IMR-90 (cell line): ENCODE results near the gene LZTFL1. TPM values are rescaled to one million over a fixed set of nuclear protein-coding genes. Genes with fewer than 3 reads are reported as not detected.

Experiments
- ATAC-seq: fragments of 200-7000 bp; cut with Tn5 transposase; 2 replicates; pipeline ENCODE4 v1.9.1; 2020; ENCODE audit warnings: low read depth, mild to moderate bottlenecking, moderate library complexity
- BruUV-seq: library from RNA; stranded (reverse); fragments of 400-500 nt; replicated peaks from 2 replicates; lab custom pipeline; 2021; lab: Mats Ljungman, UMichigan
- CTCF ChIA-PET: fragments of 300-600 bp; formaldehyde crosslinking; extraction: SDS; loops from one replicate; lab custom pipeline; 2021; ENCODE audit warnings: antibody characterized with exemption; lab: Yijun Ruan, JAX
- POLR2A ChIA-PET: fragments of 300-600 bp; sonication (Branson Sonifier 250); formaldehyde crosslinking; loops from one replicate; lab custom pipeline; 2022; ENCODE audit warnings: antibody characterized with exemption; ENCODE audit not compliant: unreplicated experiment; lab: Charles Lee
- DNase-seq: peaks from one replicate; pipeline ENCODE4 v3.0.0; 2013
- H2AFZ ChIP-seq: replicated peaks from 2 replicates; pipeline ENCODE3; 2013; ENCODE audit warnings: low read length, mild to moderate bottlenecking; ENCODE audit not compliant: poor library complexity
- H2AK5ac ChIP-seq: 2 replicates; pipeline ENCODE4 v1.6.1; 2013; ENCODE audit warnings: low read depth, low read length, inconsistent platforms
- H2AK9ac ChIP-seq: replicated peaks from 2 replicates; pipeline ENCODE3; 2013; ENCODE audit warnings: mild to moderate bottlenecking, low read depth, low read length, moderate library complexity; ENCODE audit not compliant: poor library complexity
- H2BK120ac ChIP-seq: 2 replicates; pipeline ENCODE4 v1.6.1; 2013; ENCODE audit warnings: low read depth, low read length, inconsistent platforms
- H2BK15ac ChIP-seq: 3 replicates; pipeline ENCODE4 v1.6.1; 2013; ENCODE audit warnings: low read depth, low read length, inconsistent platforms
- H2BK20ac ChIP-seq: 2 replicates; pipeline ENCODE4 v1.6.1; 2013; ENCODE audit warnings: low read depth, mild to moderate bottlenecking, inconsistent platforms, low read length, moderate library complexity
- H2BK5ac ChIP-seq: 2 replicates; pipeline ENCODE4 v1.6.1; 2013; ENCODE audit warnings: mild to moderate bottlenecking, low read depth, low read length, inconsistent platforms; ENCODE audit not compliant: poor library complexity, severe bottlenecking
- H3K14ac ChIP-seq: replicated peaks from 2 replicates; pipeline ENCODE4 v1.6.1; 2013; ENCODE audit warnings: low read depth, low read length, inconsistent platforms
- H3K18ac ChIP-seq: 2 replicates; pipeline ENCODE4 v1.6.1; 2013; ENCODE audit warnings: low read depth, low read length, control low read depth
- H3K23ac ChIP-seq: 2 replicates; pipeline ENCODE4 v1.6.1; 2013; ENCODE audit warnings: low read depth, low read length, inconsistent platforms
- H3K27ac ChIP-seq: 2 replicates; pipeline ENCODE4 v1.5.1; 2013; ENCODE audit warnings: mild to moderate bottlenecking, control low read depth, low read length; ENCODE audit not compliant: insufficient read depth
- H3K27me3 ChIP-seq: 2 replicates; pipeline ENCODE4 v1.6.1; 2013; ENCODE audit warnings: low read length; ENCODE audit not compliant: control insufficient read depth, insufficient read depth
- H3K36me3 ChIP-seq: 2 replicates; pipeline ENCODE4 v1.6.1; 2013; ENCODE audit warnings: low read length, mixed read lengths; ENCODE audit not compliant: control insufficient read depth, insufficient read depth
- H3K4ac ChIP-seq: 2 replicates; pipeline ENCODE4 v1.6.1; 2013; ENCODE audit warnings: low read depth, low read length, inconsistent platforms
- H3K4me1 ChIP-seq: 2 replicates; pipeline ENCODE4 v1.6.1; 2013; ENCODE audit warnings: low read length, mixed read lengths; ENCODE audit not compliant: control insufficient read depth, insufficient read depth
- H3K4me2 ChIP-seq: 2 replicates; pipeline ENCODE4 v1.6.1; 2013; ENCODE audit warnings: low read depth, mild to moderate bottlenecking, control low read depth, low read length, moderate library complexity
- H3K4me3 ChIP-seq: 2 replicates; pipeline ENCODE4 v1.5.1; 2013; ENCODE audit warnings: low read depth, mild to moderate bottlenecking, control low read depth, low read length, moderate library complexity; ENCODE audit not compliant: insufficient read depth
- H3K56ac ChIP-seq: 2 replicates; pipeline ENCODE4 v1.6.1; 2013; ENCODE audit warnings: low read length, inconsistent platforms; ENCODE audit not compliant: insufficient read depth; ENCODE audit errors: extremely low read depth
- H3K79me1 ChIP-seq, 2 experiments: 2 replicates each; pipeline ENCODE4 v1.6.1; 2013; ENCODE audit warnings: low read length in 2 of 2, inconsistent platforms in 1 of 2, low read depth in 1 of 2
- H3K9ac ChIP-seq: 2 replicates; pipeline ENCODE4 v1.6.1; 2013; ENCODE audit warnings: low read depth, low read length, control low read depth
- H3K9me1 ChIP-seq: 2 replicates; pipeline ENCODE4 v1.6.1; 2013; ENCODE audit warnings: low read length, inconsistent platforms; ENCODE audit not compliant: insufficient read depth
- H3K9me3 ChIP-seq: 2 replicates; pipeline ENCODE4 v1.6.1; 2013; ENCODE audit warnings: low read length; ENCODE audit not compliant: control insufficient read depth, insufficient read depth
- H4K20me1 ChIP-seq: 2 replicates; pipeline ENCODE4 v1.6.1; 2013; ENCODE audit warnings: low read length, inconsistent platforms; ENCODE audit not compliant: insufficient read depth
- H4K5ac ChIP-seq: 2 replicates; pipeline ENCODE4 v1.6.1; 2013; ENCODE audit warnings: mild to moderate bottlenecking, low read depth, low read length, control low read depth
- H4K8ac ChIP-seq, 2 experiments: 2 replicates each; pipeline ENCODE4 v1.6.1; 2013; ENCODE audit warnings: low read depth in 2 of 2, low read length in 2 of 2, control low read depth in 1 of 2, inconsistent platforms in 1 of 2
- H4K91ac ChIP-seq: 2 replicates; pipeline ENCODE4 v1.6.1; 2013; ENCODE audit warnings: low read depth, low read length, inconsistent platforms; ENCODE audit not compliant: insufficient read depth
- CHD1 ChIP-seq: IDR thresholded peaks from 2 replicates; pipeline ENCODE4 v1.6.1; 2012; ENCODE audit warnings: low read depth, low read length, improper control_type of control experiment
- CTCF ChIP-seq: conservative IDR thresholded peaks from 2 replicates; pipeline ENCODE4 v1.5.1; 2012; ENCODE audit warnings: mild to moderate bottlenecking, low read depth, low read length, improper control_type of control experiment
- ELK1 ChIP-seq: fragments of 150-350 bp; IDR thresholded peaks from 2 replicates; pipeline ENCODE4 v1.6.1; 2016; ENCODE audit warnings: low read depth, mild to moderate bottlenecking, low read length, moderate library complexity, borderline replicate concordance
- FOS ChIP-seq: fragments of 150-350 bp; IDR thresholded peaks from 2 replicates; pipeline ENCODE4 v1.6.1; 2016; ENCODE audit warnings: low read depth, low read length
- MAFK ChIP-seq: IDR thresholded peaks from 2 replicates; pipeline ENCODE4 v1.6.1; 2012; ENCODE audit warnings: low read depth, low read length, improper control_type of control experiment
- MAZ ChIP-seq: IDR thresholded peaks from 2 replicates; pipeline ENCODE4 v1.6.1; 2012; ENCODE audit warnings: low read depth, mild to moderate bottlenecking, low read length, improper control_type of control experiment, moderate library complexity, borderline replicate concordance
- MXI1 ChIP-seq: IDR thresholded peaks from 2 replicates; pipeline ENCODE4 v1.6.1; 2012; ENCODE audit warnings: low read depth, mild to moderate bottlenecking, low read length, moderate library complexity, borderline replicate concordance
- NFE2L2 ChIP-seq: fragments of 150-350 bp; IDR thresholded peaks from 2 replicates; pipeline ENCODE4 v1.6.1; 2016; ENCODE audit warnings: low read depth, mild to moderate bottlenecking, low read length
- POLR2A ChIP-seq: IDR thresholded peaks from 2 replicates; pipeline ENCODE4 v1.6.1; 2012; ENCODE audit warnings: mild to moderate bottlenecking, low read depth, low read length
- RAD21 ChIP-seq: IDR thresholded peaks from 2 replicates; pipeline ENCODE4 v1.6.1; 2012; ENCODE audit warnings: low read length, improper control_type of control experiment
- RCOR1 ChIP-seq: IDR thresholded peaks from 2 replicates; pipeline ENCODE4 v1.6.1; 2012; ENCODE audit warnings: mild to moderate bottlenecking, low read length, improper control_type of control experiment; ENCODE audit not compliant: insufficient replicate concordance
- RFX5 ChIP-seq: IDR thresholded peaks from 2 replicates; pipeline ENCODE4 v1.8.0; 2012; ENCODE audit warnings: low read depth, mild to moderate bottlenecking, low read length, moderate library complexity
- SMC3 ChIP-seq: fragments of 150-350 bp; IDR thresholded peaks from 2 replicates; pipeline ENCODE4 v1.6.1; 2016; ENCODE audit warnings: low read depth, mild to moderate bottlenecking, antibody characterized with exemption, low read length, moderate library complexity
- WGBS, 2 experiments: methylation state at CpG; one replicate each; pipeline versions ENCODE4 v1.1.5 to v1.1.7; 2013; ENCODE audit warnings: missing lambda C conversion rate in 2 of 2; ENCODE audit not compliant: insufficient read length in 1 of 2; ENCODE audit errors: extremely low coverage in 2 of 2; 5-methylcytosine and 5-hydroxymethylcytosine counted together
- dilution Hi-C: fragments of 300-500 bp; cut with HindIII; formaldehyde crosslinking; loops from one replicate; pipeline ENCODE4 v1.14.3; 2018; ENCODE audit warnings: low sequenced_read_pairs; ENCODE audit not compliant: unreplicated experiment
- in situ Hi-C: fragments of 300-500 bp; cut with MboI; formaldehyde crosslinking; loops from 3 replicates; pipeline ENCODE4 v1.14.3; 2019; ENCODE audit warnings: low sequenced_read_pairs, inconsistent platforms, mixed read lengths
- intact Hi-C: fragments of 100-400 bp; cut with micrococcal nuclease; formaldehyde crosslinking; loops from 2 replicates; pipeline ENCODE4 v1.10.0; 2022
- polyA plus RNA-seq, 3 experiments: library from polyadenylated mRNA; depleted of rRNA; stranded (reverse); fragments of >200 nt; gene quantifications; 2 replicates each; pipeline ENCODE4 v1.2.3, GENCODE V29; 2012; ENCODE audit warnings: low replicate concordance in 1 of 3
- total RNA-seq: library from RNA; depleted of rRNA; stranded (reverse); fragments of >200 nt; gene quantifications from 2 replicates; pipeline ENCODE4 v1.2.3, GENCODE V29; 2012

Gene LZTFL1
- total and polyA plus RNA-seq, 2 of the 4 experiments (the other 2 are of a cell fraction) = 10.3 to 10.4 TPM

GRCh38 chr3:45826321-45826720 lies 15.6 kb downstream of the LZTFL1 start:
- intact Hi-C loops (loop anchor here (5.0 kb wide), 1 partner anchor 314 kb away; no protein-coding TSS in a partner anchor), in situ Hi-C loops (no loop called here), dilution Hi-C loops (no loop called here)
- no CpG with 5 or more reads among the region's 2 CpGs for WGBS, 2 experiments
- no peak overlapping the region for H4K5ac ChIP-seq
- no peaks in the 10 kb centered on the region for H3K79me1 ChIP-seq
- BruUV-seq = no TSS peak
- H4K91ac ChIP-seq = no peak overlapping the region
- CTCF ChIA-PET = interaction anchor here (0.5 to 0.6 kb wide), 2 partner anchors 113 to 381 kb away, joined by 3 read pairs; no protein-coding TSS in a partner anchor
- no peak overlapping the region for H3K23ac ChIP-seq
- no peak overlapping the region for H3K18ac ChIP-seq
- H4K20me1 ChIP-seq = no peaks in the 10 kb centered on the region
- no peak overlapping the region for H3K14ac ChIP-seq
- no peak overlapping the region for H3K4ac ChIP-seq
- no peak overlapping the region for H2BK20ac ChIP-seq
- H3K9ac ChIP-seq = no peak overlapping the region
- H3K56ac ChIP-seq = no peak overlapping the region
- no peak overlapping the region for H2AFZ ChIP-seq
- TF ChIP-seq MAFK (no peak), SMC3 (no peak), RFX5 (no peak), ELK1 (no peak), NFE2L2 (no peak), MXI1 (no peak), POLR2A (no peak), CTCF (no peak), RCOR1 (no peak), RAD21 (no peak), MAZ (no peak), FOS (no peak), CHD1 (no peak)
- H3K27me3 ChIP-seq = no peaks in the 10 kb centered on the region
- no peaks in the 10 kb centered on the region; the same call in 1 of the 2 replicates for H3K9me1 ChIP-seq
- DNase-seq = no peak
- no peak overlapping the region for H2AK5ac ChIP-seq
- POLR2A ChIA-PET = no interaction called here
- H2BK120ac ChIP-seq = no peak overlapping the region
- no peak overlapping the region for H2AK9ac ChIP-seq
- H3K4me3 ChIP-seq = no peak overlapping the region
- no peaks in the 10 kb centered on the region for H3K9me3 ChIP-seq
- no peak overlapping the region for H2BK15ac ChIP-seq
- no peak overlapping the region for H2BK5ac ChIP-seq
- ATAC-seq = no peak
- H3K36me3 ChIP-seq = peaks cover 17% of the 10 kb centered on the region
- no peak overlapping the region for H4K8ac ChIP-seq
- peaks cover under 1% of the 10 kb centered on the region; the same call in 1 of the 2 replicates for H3K4me1 ChIP-seq
- no peak overlapping the region for H3K27ac ChIP-seq
- no peak overlapping the region for H3K4me2 ChIP-seq
